IMR-90 (cell line): ENCODE data around the gene FOXF1. TPM values are rescaled to one million over a fixed set of nuclear protein-coding genes. Genes with fewer than 3 reads are reported as not detected.

ENCODE experiments used
- ATAC-seq: fragments of 200-7000 bp; cut with Tn5 transposase; 2 replicates; pipeline ENCODE4 v1.9.1; 2020; ENCODE audit warnings: low read depth, mild to moderate bottlenecking, moderate library complexity
- BruUV-seq: library from RNA; stranded (reverse); fragments of 400-500 nt; replicated peaks from 2 replicates; lab custom pipeline; 2021; lab: Mats Ljungman, UMichigan
- CTCF ChIA-PET: fragments of 300-600 bp; formaldehyde crosslinking; extraction: SDS; loops from one replicate; lab custom pipeline; 2021; ENCODE audit warnings: antibody characterized with exemption; lab: Yijun Ruan, JAX
- POLR2A ChIA-PET: fragments of 300-600 bp; sonication (Branson Sonifier 250); formaldehyde crosslinking; loops from one replicate; lab custom pipeline; 2022; ENCODE audit warnings: antibody characterized with exemption; ENCODE audit not compliant: unreplicated experiment; lab: Charles Lee
- DNase-seq: peaks from one replicate; pipeline ENCODE4 v3.0.0; 2013
- H2AFZ ChIP-seq: replicated peaks from 2 replicates; pipeline ENCODE3; 2013; ENCODE audit warnings: low read length, mild to moderate bottlenecking; ENCODE audit not compliant: poor library complexity
- H2AK5ac ChIP-seq: 2 replicates; pipeline ENCODE4 v1.6.1; 2013; ENCODE audit warnings: low read depth, low read length, inconsistent platforms
- H2AK9ac ChIP-seq: replicated peaks from 2 replicates; pipeline ENCODE3; 2013; ENCODE audit warnings: mild to moderate bottlenecking, low read depth, low read length, moderate library complexity; ENCODE audit not compliant: poor library complexity
- H2BK120ac ChIP-seq: 2 replicates; pipeline ENCODE4 v1.6.1; 2013; ENCODE audit warnings: low read depth, low read length, inconsistent platforms
- H2BK15ac ChIP-seq: 3 replicates; pipeline ENCODE4 v1.6.1; 2013; ENCODE audit warnings: low read depth, low read length, inconsistent platforms
- H2BK20ac ChIP-seq: 2 replicates; pipeline ENCODE4 v1.6.1; 2013; ENCODE audit warnings: low read depth, mild to moderate bottlenecking, inconsistent platforms, low read length, moderate library complexity
- H2BK5ac ChIP-seq: 2 replicates; pipeline ENCODE4 v1.6.1; 2013; ENCODE audit warnings: mild to moderate bottlenecking, low read depth, low read length, inconsistent platforms; ENCODE audit not compliant: poor library complexity, severe bottlenecking
- H3K14ac ChIP-seq: replicated peaks from 2 replicates; pipeline ENCODE4 v1.6.1; 2013; ENCODE audit warnings: low read depth, low read length, inconsistent platforms
- H3K18ac ChIP-seq: 2 replicates; pipeline ENCODE4 v1.6.1; 2013; ENCODE audit warnings: low read depth, low read length, control low read depth
- H3K23ac ChIP-seq: 2 replicates; pipeline ENCODE4 v1.6.1; 2013; ENCODE audit warnings: low read depth, low read length, inconsistent platforms
- H3K27ac ChIP-seq: 2 replicates; pipeline ENCODE4 v1.5.1; 2013; ENCODE audit warnings: mild to moderate bottlenecking, control low read depth, low read length; ENCODE audit not compliant: insufficient read depth
- H3K27me3 ChIP-seq: 2 replicates; pipeline ENCODE4 v1.6.1; 2013; ENCODE audit warnings: low read length; ENCODE audit not compliant: control insufficient read depth, insufficient read depth
- H3K36me3 ChIP-seq: 2 replicates; pipeline ENCODE4 v1.6.1; 2013; ENCODE audit warnings: low read length, mixed read lengths; ENCODE audit not compliant: control insufficient read depth, insufficient read depth
- H3K4ac ChIP-seq: 2 replicates; pipeline ENCODE4 v1.6.1; 2013; ENCODE audit warnings: low read depth, low read length, inconsistent platforms
- H3K4me1 ChIP-seq: 2 replicates; pipeline ENCODE4 v1.6.1; 2013; ENCODE audit warnings: low read length, mixed read lengths; ENCODE audit not compliant: control insufficient read depth, insufficient read depth
- H3K4me2 ChIP-seq: 2 replicates; pipeline ENCODE4 v1.6.1; 2013; ENCODE audit warnings: low read depth, mild to moderate bottlenecking, control low read depth, low read length, moderate library complexity
- H3K4me3 ChIP-seq: 2 replicates; pipeline ENCODE4 v1.5.1; 2013; ENCODE audit warnings: low read depth, mild to moderate bottlenecking, control low read depth, low read length, moderate library complexity; ENCODE audit not compliant: insufficient read depth
- H3K56ac ChIP-seq: 2 replicates; pipeline ENCODE4 v1.6.1; 2013; ENCODE audit warnings: low read length, inconsistent platforms; ENCODE audit not compliant: insufficient read depth; ENCODE audit errors: extremely low read depth
- H3K79me1 ChIP-seq, 2 experiments: 2 replicates each; pipeline ENCODE4 v1.6.1; 2013; ENCODE audit warnings: low read length in 2 of 2, inconsistent platforms in 1 of 2, low read depth in 1 of 2
- H3K9ac ChIP-seq: 2 replicates; pipeline ENCODE4 v1.6.1; 2013; ENCODE audit warnings: low read depth, low read length, control low read depth
- H3K9me1 ChIP-seq: 2 replicates; pipeline ENCODE4 v1.6.1; 2013; ENCODE audit warnings: low read length, inconsistent platforms; ENCODE audit not compliant: insufficient read depth
- H3K9me3 ChIP-seq: 2 replicates; pipeline ENCODE4 v1.6.1; 2013; ENCODE audit warnings: low read length; ENCODE audit not compliant: control insufficient read depth, insufficient read depth
- H4K20me1 ChIP-seq: 2 replicates; pipeline ENCODE4 v1.6.1; 2013; ENCODE audit warnings: low read length, inconsistent platforms; ENCODE audit not compliant: insufficient read depth
- H4K5ac ChIP-seq: 2 replicates; pipeline ENCODE4 v1.6.1; 2013; ENCODE audit warnings: mild to moderate bottlenecking, low read depth, low read length, control low read depth
- H4K8ac ChIP-seq, 2 experiments: 2 replicates each; pipeline ENCODE4 v1.6.1; 2013; ENCODE audit warnings: low read depth in 2 of 2, low read length in 2 of 2, control low read depth in 1 of 2, inconsistent platforms in 1 of 2
- H4K91ac ChIP-seq: 2 replicates; pipeline ENCODE4 v1.6.1; 2013; ENCODE audit warnings: low read depth, low read length, inconsistent platforms; ENCODE audit not compliant: insufficient read depth
- CHD1 ChIP-seq: IDR thresholded peaks from 2 replicates; pipeline ENCODE4 v1.6.1; 2012; ENCODE audit warnings: low read depth, low read length, improper control_type of control experiment
- CTCF ChIP-seq: conservative IDR thresholded peaks from 2 replicates; pipeline ENCODE4 v1.5.1; 2012; ENCODE audit warnings: mild to moderate bottlenecking, low read depth, low read length, improper control_type of control experiment
- MAFK ChIP-seq: IDR thresholded peaks from 2 replicates; pipeline ENCODE4 v1.6.1; 2012; ENCODE audit warnings: low read depth, low read length, improper control_type of control experiment
- NFE2L2 ChIP-seq: fragments of 150-350 bp; IDR thresholded peaks from 2 replicates; pipeline ENCODE4 v1.6.1; 2016; ENCODE audit warnings: low read depth, mild to moderate bottlenecking, low read length
- POLR2A ChIP-seq: IDR thresholded peaks from 2 replicates; pipeline ENCODE4 v1.6.1; 2012; ENCODE audit warnings: mild to moderate bottlenecking, low read depth, low read length
- RAD21 ChIP-seq: IDR thresholded peaks from 2 replicates; pipeline ENCODE4 v1.6.1; 2012; ENCODE audit warnings: low read length, improper control_type of control experiment
- RCOR1 ChIP-seq: IDR thresholded peaks from 2 replicates; pipeline ENCODE4 v1.6.1; 2012; ENCODE audit warnings: mild to moderate bottlenecking, low read length, improper control_type of control experiment; ENCODE audit not compliant: insufficient replicate concordance
- RFX5 ChIP-seq: IDR thresholded peaks from 2 replicates; pipeline ENCODE4 v1.8.0; 2012; ENCODE audit warnings: low read depth, mild to moderate bottlenecking, low read length, moderate library complexity
- WGBS, 2 experiments: methylation state at CpG; one replicate each; pipeline versions ENCODE4 v1.1.5 to v1.1.7; 2013; ENCODE audit warnings: missing lambda C conversion rate in 2 of 2; ENCODE audit not compliant: insufficient read length in 1 of 2; ENCODE audit errors: extremely low coverage in 2 of 2; 5-methylcytosine and 5-hydroxymethylcytosine counted together
- dilution Hi-C: fragments of 300-500 bp; cut with HindIII; formaldehyde crosslinking; loops from one replicate; pipeline ENCODE4 v1.14.3; 2018; ENCODE audit warnings: low sequenced_read_pairs; ENCODE audit not compliant: unreplicated experiment
- in situ Hi-C: fragments of 300-500 bp; cut with MboI; formaldehyde crosslinking; loops from 3 replicates; pipeline ENCODE4 v1.14.3; 2019; ENCODE audit warnings: low sequenced_read_pairs, inconsistent platforms, mixed read lengths
- intact Hi-C: fragments of 100-400 bp; cut with micrococcal nuclease; formaldehyde crosslinking; loops from 2 replicates; pipeline ENCODE4 v1.10.0; 2022
- polyA plus RNA-seq, 3 experiments: library from polyadenylated mRNA; depleted of rRNA; stranded (reverse); fragments of >200 nt; gene quantifications; 2 replicates each; pipeline ENCODE4 v1.2.3, GENCODE V29; 2012; ENCODE audit warnings: low replicate concordance in 1 of 3
- total RNA-seq: library from RNA; depleted of rRNA; stranded (reverse); fragments of >200 nt; gene quantifications from 2 replicates; pipeline ENCODE4 v1.2.3, GENCODE V29; 2012

The FOXF1 gene
- total and polyA plus RNA-seq, 2 of the 4 experiments (the other 2 are of a cell fraction): 2.7 to 33.0 TPM

- TF ChIP-seq RCOR1 (no peak), MAFK (no peak), POLR2A (no peak), CHD1 (no peak), RAD21 (no peak), CTCF (no peak), RFX5 (no peak), NFE2L2 (no peak)
- H2AK5ac ChIP-seq: no peak overlapping the region
- H3K79me1 ChIP-seq: peaks cover 0 to 8% of the 10 kb centered on the region in 2 experiments; a peak in 1 of 4 replicates
Measured at GRCh38 chr16:86540894-86541293, 30.6 kb downstream of the FOXF1 start.

More at GRCh38 chr16:86540894-86541293, 30.6 kb downstream of the FOXF1 start:
- no peak overlapping the region for H2AFZ ChIP-seq
- H3K14ac ChIP-seq: no peak overlapping the region
- no peak overlapping the region for H4K5ac ChIP-seq
- no peak overlapping the region for H3K18ac ChIP-seq
- no peaks in the 10 kb centered on the region for H4K20me1 ChIP-seq
- peaks cover 58% of the 10 kb centered on the region for H3K36me3 ChIP-seq
- H3K4ac ChIP-seq: no peak overlapping the region
- intact Hi-C loops (no loop called here), dilution Hi-C loops (no loop called here), in situ Hi-C loops (no loop called here)
- POLR2A ChIA-PET: no interaction called here
- no peak overlapping the region for H4K91ac ChIP-seq
- H3K4me3 ChIP-seq: no peak overlapping the region
- BruUV-seq: no TSS peak
- H4K8ac ChIP-seq: no peak overlapping the region
- H3K4me1 ChIP-seq: no peaks in the 10 kb centered on the region
- H2BK15ac ChIP-seq: no peak overlapping the region
- H2BK20ac ChIP-seq: no peak overlapping the region
- CTCF ChIA-PET: interaction anchor here (0.6 kb wide), 2 partner anchors 20 to 521 kb away, joined by 4 read pairs; no protein-coding TSS in a partner anchor
- H2BK5ac ChIP-seq: no peak overlapping the region
- H3K27ac ChIP-seq: no peak overlapping the region
- H3K56ac ChIP-seq: no peak overlapping the region
- no peak overlapping the region for H3K23ac ChIP-seq
- H2BK120ac ChIP-seq: no peak overlapping the region
- 93% methylated on average over 5 of the region's 6 CpGs; no CpG with 5 or more reads in 1 of the 2 experiments for WGBS, 2 experiments
- DNase-seq (no peak), ATAC-seq (no peak)
- no peaks in the 10 kb centered on the region for H3K9me3 ChIP-seq
- no peak overlapping the region for H2AK9ac ChIP-seq
- H3K9ac ChIP-seq: no peak overlapping the region
- no peak overlapping the region for H3K4me2 ChIP-seq
- no peaks in the 10 kb centered on the region for H3K27me3 ChIP-seq
- no peaks in the 10 kb centered on the region for H3K9me1 ChIP-seq
